K562 (cell line): Measurements from ENCODE around the gene EIF4E3. TPM values are rescaled to one million over a fixed set of nuclear protein-coding genes. Genes with fewer than 3 reads are reported as not detected.
A peak's percentile ranks its signal among the peaks of the same experiment; 100 is the strongest.

Source experiments
- ATAC-seq: fragments of 200-7000 bp; cut with Tn5 transposase; 3 replicates; pipeline ENCODE4 v1.9.1; 2020; ENCODE audit warnings: moderate library complexity
- BruUV-seq: library from RNA; stranded (reverse); fragments of 400-500 nt; replicated peaks from 2 replicates; lab custom pipeline; 2021; lab: Mats Ljungman, UMichigan
- CTCF ChIA-PET: fragments of 300-600 bp; formaldehyde crosslinking; extraction: SDS; loops from one replicate; lab custom pipeline; 2021; ENCODE audit warnings: low intra/inter-chr PET ratio; lab: Yijun Ruan, JAX
- POLR2A ChIA-PET: fragments of 300-600, 350-650 bp; sonication (Branson Sonifier 250); formaldehyde crosslinking; extraction: SDS; loops from one replicate; lab custom pipeline; 2021; ENCODE audit warnings: antibody characterized with exemption, inconsistent platforms; lab: Yijun Ruan, JAX
- DNase-seq, 4 experiments: peaks; one replicate each; pipeline versions ENCODE4 v3.0.0 to v3.0.0-alpha.2; 2011 to 2018; ENCODE audit warnings: low spot score in 3 of 4, mixed read lengths in 3 of 4; ENCODE audit errors: extremely low read depth in 1 of 4
- FAIRE-seq: peaks from 2 replicates; lab custom pipeline; 2011; peaks lifted over from hg19 to GRCh38; lab: Jason Lieb, UNC
- H2AFZ ChIP-seq: 2 replicates; pipeline ENCODE4 v1.6.0; 2011; ENCODE audit warnings: low read depth, low read length, control low read depth, inconsistent platforms
- H3K27ac ChIP-seq: fragments of 200-600 bp; 3 replicates; pipeline ENCODE4 v1.8.0; 2011; ENCODE audit warnings: low read depth, mild to moderate bottlenecking, control low read depth, inconsistent platforms, low read length, moderate library complexity, mixed read lengths; ENCODE audit errors: extremely low read depth
- H3K27me3 ChIP-seq, 2 experiments: fragments of 300-600 bp in 1 of 2; 2 replicates in 1 of 2; 3 replicates in 1 of 2; pipeline versions ENCODE4 v1.6.0 to v1.8.0; 2011; ENCODE audit warnings: inconsistent platforms in 2 of 2, low read length in 2 of 2, mild to moderate bottlenecking in 1 of 2, mixed read lengths in 1 of 2, moderate library complexity in 1 of 2; ENCODE audit not compliant: control insufficient read depth in 2 of 2, insufficient read depth in 2 of 2
- H3K36me3 ChIP-seq: fragments of 300-600 bp; 3 replicates; pipeline ENCODE4 v1.8.0; 2011; ENCODE audit warnings: mild to moderate bottlenecking, low read length, inconsistent platforms; ENCODE audit not compliant: control insufficient read depth, insufficient read depth
- H3K4me1 ChIP-seq, 2 experiments: fragments of 200-600 bp in 1 of 2; replicated peaks in 1 of 2; 2 replicates in 1 of 2; 3 replicates in 1 of 2; pipeline versions ENCODE4 v1.5.1 to v1.8.0; 2011; ENCODE audit warnings: inconsistent platforms in 2 of 2, low read length in 2 of 2, mild to moderate bottlenecking in 1 of 2, mixed read lengths in 1 of 2, moderate library complexity in 1 of 2; ENCODE audit not compliant: control insufficient read depth in 2 of 2, insufficient read depth in 2 of 2
- H3K4me2 ChIP-seq: 2 replicates; pipeline ENCODE4 v1.6.1; 2011; ENCODE audit warnings: low read length, control low read depth, inconsistent platforms, mixed read lengths; ENCODE audit not compliant: insufficient read depth
- H3K4me3 ChIP-seq: fragments of 200-600 bp; sonication (generic), shearing (Covaris generic); 2 replicates; pipeline ENCODE4 v1.5.1; 2016; ENCODE audit warnings: control low read depth, inconsistent platforms
- H3K79me2 ChIP-seq: fragments of 200-600 bp; 3 replicates; pipeline ENCODE4 v1.8.0; 2011; ENCODE audit warnings: low read length, inconsistent platforms; ENCODE audit not compliant: control insufficient read depth, insufficient read depth
- H3K9ac ChIP-seq, 2 experiments: 2 replicates each; pipeline versions ENCODE4 v1.6.0 to v1.6.1; 2011; ENCODE audit warnings: low read depth in 2 of 2, low read length in 2 of 2, control low read depth in 1 of 2, inconsistent platforms in 1 of 2, mild to moderate bottlenecking in 1 of 2, mixed read lengths in 1 of 2; ENCODE audit not compliant: insufficient read depth in 1 of 2
- H3K9me1 ChIP-seq: one replicate; pipeline ENCODE4 v1.6.0; 2011; ENCODE audit warnings: inconsistent platforms, mild to moderate bottlenecking, low read length, moderate library complexity; ENCODE audit not compliant: control insufficient read depth, insufficient read depth
- H3K9me3 ChIP-seq: replicated peaks from 2 replicates; pipeline ENCODE4 v1.5.1; 2011; ENCODE audit warnings: low read depth, low read length, inconsistent platforms; ENCODE audit not compliant: control insufficient read depth, insufficient read depth
- H4K20me1 ChIP-seq: replicated peaks from 2 replicates; pipeline ENCODE4 v1.6.1; 2011; ENCODE audit warnings: low read length, inconsistent platforms, mixed read lengths; ENCODE audit not compliant: control insufficient read depth, insufficient read depth
- CBX5 ChIP-seq: IDR thresholded peaks from 2 replicates; pipeline ENCODE4 v1.6.1; 2014; ENCODE audit warnings: low read depth, borderline replicate concordance
- CHD4 ChIP-seq: fragments of 200-600 bp; sonication (generic); IDR thresholded peaks from 3 replicates; pipeline ENCODE4 v1.6.1; 2012; ENCODE audit warnings: low read depth, mild to moderate bottlenecking, mixed read lengths, low read length, inconsistent platforms; ENCODE audit not compliant: insufficient read depth, insufficient replicate concordance, poor library complexity, severe bottlenecking
- ESRRA ChIP-seq: fragments of 450-650 bp; IDR thresholded peaks from 2 replicates; pipeline ENCODE4 v1.6.1; 2014; ENCODE audit warnings: low read depth, mild to moderate bottlenecking, moderate library complexity, borderline replicate concordance
- NFXL1 ChIP-seq: fragments of 450-650 bp; formaldehyde crosslinking; IDR thresholded peaks from 2 replicates; pipeline ENCODE4 v1.4.0; 2021; ENCODE audit warnings: mild to moderate bottlenecking
- POLR2AphosphoS2 ChIP-seq: IDR thresholded peaks from 2 replicates; pipeline ENCODE4 v1.6.1; 2012; ENCODE audit warnings: low read length, improper control_type of control experiment
- SRSF3 ChIP-seq: fragments of 200-400 bp; formaldehyde crosslinking; IDR thresholded peaks from 2 replicates; pipeline ENCODE4 v1.6.1; 2016; ENCODE audit warnings: mild to moderate bottlenecking, low read length, moderate library complexity; ENCODE audit not compliant: insufficient read depth
- ZNF347 ChIP-seq: fragments of 450-650 bp; formaldehyde crosslinking; IDR thresholded peaks from 2 replicates; pipeline ENCODE4 v1.4.0; 2020; ENCODE audit warnings: low read depth, mild to moderate bottlenecking, moderate library complexity
- ZNF444 ChIP-seq: fragments of 250-450 bp; sonication (Bioruptor Pico); IDR thresholded peaks from 2 replicates; pipeline ENCODE4 v1.4.0; 2020; ENCODE audit warnings: mild to moderate bottlenecking, moderate library complexity
- ZNF445 ChIP-seq: fragments of 250-450 bp; sonication (Bioruptor Pico); IDR thresholded peaks from 2 replicates; pipeline ENCODE4 v1.4.0; 2020; ENCODE audit warnings: low read depth, mild to moderate bottlenecking, moderate library complexity
- ZNF609 ChIP-seq: sonication (generic); formaldehyde crosslinking; IDR thresholded peaks from 2 replicates; pipeline ENCODE4 v1.8.1; 2023; ENCODE audit warnings: missing genetic modification reagents, mild to moderate bottlenecking, borderline replicate concordance
- WGBS: fragments of 100-300 bp; shearing (Covaris generic); methylation state at CpG from one replicate; pipeline ENCODE4 v1.1.6; 2016; ENCODE audit warnings: low coverage, mixed read lengths; ENCODE audit not compliant: insufficient coverage; ENCODE audit errors: missing lambda C conversion rate; 5-methylcytosine and 5-hydroxymethylcytosine counted together
- in situ Hi-C: fragments of 300-500 bp; cut with MboI; formaldehyde crosslinking; loops from 4 replicates; pipeline ENCODE4 v1.15.0; 2018; ENCODE audit warnings: inconsistent platforms, mixed read lengths
- intact Hi-C: fragments of 100-400 bp; cut with micrococcal nuclease; formaldehyde crosslinking; loops from 2 replicates; pipeline ENCODE4 v1.14.2; 2022
- polyA plus RNA-seq, 8 experiments: library from polyadenylated mRNA; depleted of rRNA in 4 of 8; stranded (reverse) in 5 of 8; unstranded in 3 of 8; fragments of >200 nt; fragmentation: Nextera tagmentation in 2 of 8; fragmentation: Illumina TruSeq in 1 of 8; extraction: Ambion mirVana in 2 of 8; extraction: Trizol in 1 of 8; gene quantifications; 2 replicates each; pipeline versions ENCODE4 v1.2.1 to v1.2.3, GENCODE V29; 2011 to 2014; ENCODE audit warnings: inconsistent platforms in 1 of 8, missing spikeins in 1 of 8
- total RNA-seq, 7 experiments: library from RNA; depleted of rRNA in 6 of 7; stranded (reverse); fragments of >200 nt in 6 of 7; fragmentation: Illumina TruSeq in 2 of 7; extraction: Trizol in 2 of 7; gene quantifications; 2 replicates each; pipeline versions ENCODE4 v1.2.1 to v1.2.3, GENCODE V29; 2011 to 2021; ENCODE audit warnings: low replicate concordance in 1 of 7
- TF ChIP-seq, protein P1 (sequence below): IDR thresholded peaks from 2 replicates; pipeline ENCODE4 v1.6.1; 2012; ENCODE audit warnings: low read depth, low read length, improper control_type of control experiment, borderline replicate concordance

EIF4E3 gene
- total and polyA plus RNA-seq, 9 of the 15 experiments (the other 6 are each of a cell fraction or from before 2014, with no cell fraction given), result 0.18 to 2.5 (median 1.1) TPM

DNA sequence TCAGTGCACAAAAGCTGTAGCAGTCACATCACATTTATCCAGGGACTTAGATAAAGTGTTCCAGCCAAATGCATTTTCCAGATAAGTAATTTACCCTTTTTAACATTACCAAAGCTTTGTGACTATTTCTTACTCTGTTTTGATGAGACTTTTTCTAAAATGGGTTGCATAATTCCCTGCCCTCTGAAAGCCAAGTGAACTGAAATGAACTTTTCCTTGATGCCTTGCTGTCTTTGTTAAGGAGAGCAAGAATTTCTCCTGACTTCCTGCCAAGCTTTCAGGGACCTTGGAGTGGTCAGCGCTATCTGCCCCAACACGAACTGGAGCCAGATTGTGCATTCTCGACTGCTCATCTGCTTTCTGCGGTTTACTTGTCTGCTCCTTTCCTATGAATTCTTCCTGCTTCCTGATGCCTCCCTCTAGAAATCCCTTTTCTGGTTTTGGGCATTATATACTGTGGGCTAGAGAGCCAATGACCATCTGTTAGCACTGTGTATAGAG is 34.8 kb downstream of the EIF4E3 start (continued):
- TF ChIP-seq ZNF609 (CRISPR knock-in tag), result no peak
- TF ChIP-seq ESRRA, result no peak

DNA sequence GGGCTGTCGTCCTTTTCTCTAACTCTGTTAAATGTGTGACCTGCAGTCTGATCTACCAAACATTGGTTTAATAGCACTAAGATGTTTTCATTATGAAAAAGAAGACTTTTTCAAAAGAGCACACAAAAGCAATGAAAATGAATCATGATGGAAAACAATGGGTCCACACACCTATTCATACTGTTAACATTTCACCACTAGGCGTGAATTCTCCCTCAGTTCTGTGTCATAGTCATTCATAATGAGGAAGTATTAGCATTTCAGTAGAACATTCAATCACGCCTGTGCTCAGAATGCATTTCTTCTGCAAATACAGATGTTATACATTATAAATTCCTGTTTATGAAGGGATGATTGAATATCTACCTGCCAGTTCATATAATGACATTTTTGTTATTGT is 35.9 kb downstream of the EIF4E3 start:
- TF ChIP-seq CBX5 (no peak), NFXL1 (CRISPR knock-in tag) (no peak), ZNF347 (no peak), POLR2AphosphoS2 (no peak), ZNF444 (no peak), ZNF445 (CRISPR knock-in tag) (no peak), CHD4 (no peak), SRSF3 (no peak)
- TF ChIP-seq, protein P1, sequence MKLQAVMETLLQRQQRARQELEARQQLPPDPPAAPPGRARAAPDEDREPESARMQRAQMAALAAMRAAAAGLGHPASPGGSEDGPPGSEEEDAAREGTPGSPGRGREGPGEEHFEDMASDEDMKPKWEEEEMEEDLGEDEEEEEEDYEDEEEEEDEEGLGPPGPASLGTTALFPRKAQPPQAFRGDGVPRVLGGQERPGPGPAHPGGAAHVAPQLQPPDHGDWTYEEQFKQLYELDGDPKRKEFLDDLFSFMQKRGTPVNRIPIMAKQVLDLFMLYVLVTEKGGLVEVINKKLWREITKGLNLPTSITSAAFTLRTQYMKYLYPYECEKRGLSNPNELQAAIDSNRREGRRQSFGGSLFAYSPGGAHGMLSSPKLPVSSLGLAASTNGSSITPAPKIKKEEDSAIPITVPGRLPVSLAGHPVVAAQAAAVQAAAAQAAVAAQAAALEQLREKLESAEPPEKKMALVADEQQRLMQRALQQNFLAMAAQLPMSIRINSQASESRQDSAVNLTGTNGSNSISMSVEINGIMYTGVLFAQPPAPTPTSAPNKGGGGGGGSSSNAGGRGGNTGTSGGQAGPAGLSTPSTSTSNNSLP, result no peak
- TF ChIP-seq, all 486 proteins: peak for 0
- Histone ChIP-seq H4K20me1 (no peaks in the 10 kb centered on the region), H3K36me3 (no peaks in the 10 kb centered on the region), H3K27me3 (no peaks in the 10 kb centered on the region), H3K4me2 (no peak overlapping the region), H3K9me1 (no peaks in the 10 kb centered on the region), H2AFZ (no peak overlapping the region), H3K27ac (no peak overlapping the region), H3K4me1 (no peaks in the 10 kb centered on the region), H3K4me3 (no peak overlapping the region), H3K9ac (no peak overlapping the region), H3K9me3 (no peaks in the 10 kb centered on the region), H3K79me2 (no peaks in the 10 kb centered on the region)
- POLR2A ChIA-PET, result no interaction called here
- in situ Hi-C loops, result no loop called here
- WGBS, result 18% methylated on average over 3 of the region's 3 CpGs
- intact Hi-C loops, result no loop called here
- CTCF ChIA-PET, result no interaction called here
- BruUV-seq, result no TSS peak
- FAIRE-seq (no peak), DNase-seq (peak in 1 of 4 experiments; percentile 10), ATAC-seq (no peak)
